ENCODE results near the gene SULT4A1.

DNA sequence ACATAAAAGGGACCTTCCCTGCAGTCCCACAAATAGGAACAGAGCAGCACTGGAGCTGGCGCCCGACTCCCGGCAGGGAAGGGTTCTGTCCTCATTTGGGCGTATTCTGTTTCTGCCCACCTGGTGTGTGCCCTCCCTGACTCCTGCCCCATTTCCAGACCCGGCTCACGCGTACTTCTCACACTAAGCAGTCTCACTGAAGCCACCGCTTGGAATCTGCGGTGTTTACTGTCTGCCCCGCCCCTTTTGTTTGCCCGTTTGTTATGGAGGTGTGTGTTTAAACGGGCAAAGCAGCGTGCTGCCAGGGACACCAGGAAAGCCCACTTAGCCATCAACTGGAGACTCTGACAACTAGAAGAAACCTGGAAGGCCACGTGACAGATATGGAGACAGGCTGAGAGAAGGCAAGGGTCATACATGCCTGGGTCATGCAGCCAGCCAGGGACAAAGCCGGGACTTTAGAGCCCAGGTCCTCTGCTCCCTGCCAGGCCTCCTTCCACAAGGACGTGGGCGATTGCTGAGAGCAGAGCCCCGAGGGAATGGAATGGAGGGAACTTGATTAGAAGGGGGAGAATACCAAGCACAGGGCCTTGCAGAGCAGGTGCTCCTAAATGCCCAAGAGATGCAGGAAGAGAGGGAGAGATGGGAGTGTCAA, 41.5 kb downstream of the SULT4A1 start:
- no peak for TF ChIP-seq RELA (CRISPR knock-in tag; IDR thresholded peaks at IDR 0.05; ENCODE audit: borderline replicate concordance)
- no peak for TF ChIP-seq SMAD3 (CRISPR knock-in tag; IDR thresholded peaks at IDR 0.05; ENCODE audit: borderline replicate concordance)
- TF ChIP-seq, protein P1, sequence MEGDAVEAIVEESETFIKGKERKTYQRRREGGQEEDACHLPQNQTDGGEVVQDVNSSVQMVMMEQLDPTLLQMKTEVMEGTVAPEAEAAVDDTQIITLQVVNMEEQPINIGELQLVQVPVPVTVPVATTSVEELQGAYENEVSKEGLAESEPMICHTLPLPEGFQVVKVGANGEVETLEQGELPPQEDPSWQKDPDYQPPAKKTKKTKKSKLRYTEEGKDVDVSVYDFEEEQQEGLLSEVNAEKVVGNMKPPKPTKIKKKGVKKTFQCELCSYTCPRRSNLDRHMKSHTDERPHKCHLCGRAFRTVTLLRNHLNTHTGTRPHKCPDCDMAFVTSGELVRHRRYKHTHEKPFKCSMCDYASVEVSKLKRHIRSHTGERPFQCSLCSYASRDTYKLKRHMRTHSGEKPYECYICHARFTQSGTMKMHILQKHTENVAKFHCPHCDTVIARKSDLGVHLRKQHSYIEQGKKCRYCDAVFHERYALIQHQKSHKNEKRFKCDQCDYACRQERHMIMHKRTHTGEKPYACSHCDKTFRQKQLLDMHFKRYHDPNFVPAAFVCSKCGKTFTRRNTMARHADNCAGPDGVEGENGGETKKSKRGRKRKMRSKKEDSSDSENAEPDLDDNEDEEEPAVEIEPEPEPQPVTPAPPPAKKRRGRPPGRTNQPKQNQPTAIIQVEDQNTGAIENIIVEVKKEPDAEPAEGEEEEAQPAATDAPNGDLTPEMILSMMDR (IDR thresholded peaks at IDR 0.05), result no peak
- TF ChIP-seq, protein P2, sequence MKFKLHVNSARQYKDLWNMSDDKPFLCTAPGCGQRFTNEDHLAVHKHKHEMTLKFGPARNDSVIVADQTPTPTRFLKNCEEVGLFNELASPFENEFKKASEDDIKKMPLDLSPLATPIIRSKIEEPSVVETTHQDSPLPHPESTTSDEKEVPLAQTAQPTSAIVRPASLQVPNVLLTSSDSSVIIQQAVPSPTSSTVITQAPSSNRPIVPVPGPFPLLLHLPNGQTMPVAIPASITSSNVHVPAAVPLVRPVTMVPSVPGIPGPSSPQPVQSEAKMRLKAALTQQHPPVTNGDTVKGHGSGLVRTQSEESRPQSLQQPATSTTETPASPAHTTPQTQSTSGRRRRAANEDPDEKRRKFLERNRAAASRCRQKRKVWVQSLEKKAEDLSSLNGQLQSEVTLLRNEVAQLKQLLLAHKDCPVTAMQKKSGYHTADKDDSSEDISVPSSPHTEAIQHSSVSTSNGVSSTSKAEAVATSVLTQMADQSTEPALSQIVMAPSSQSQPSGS (CRISPR knock-in tag; IDR thresholded peaks at IDR 0.05; ENCODE audit: borderline replicate concordance, low read depth), result no peak
- TF ChIP-seq, protein P3, sequence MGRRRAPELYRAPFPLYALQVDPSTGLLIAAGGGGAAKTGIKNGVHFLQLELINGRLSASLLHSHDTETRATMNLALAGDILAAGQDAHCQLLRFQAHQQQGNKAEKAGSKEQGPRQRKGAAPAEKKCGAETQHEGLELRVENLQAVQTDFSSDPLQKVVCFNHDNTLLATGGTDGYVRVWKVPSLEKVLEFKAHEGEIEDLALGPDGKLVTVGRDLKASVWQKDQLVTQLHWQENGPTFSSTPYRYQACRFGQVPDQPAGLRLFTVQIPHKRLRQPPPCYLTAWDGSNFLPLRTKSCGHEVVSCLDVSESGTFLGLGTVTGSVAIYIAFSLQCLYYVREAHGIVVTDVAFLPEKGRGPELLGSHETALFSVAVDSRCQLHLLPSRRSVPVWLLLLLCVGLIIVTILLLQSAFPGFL (CRISPR knock-in tag; IDR thresholded peaks at IDR 0.05; ENCODE audit: borderline replicate concordance), result no peak
- no peak for TF ChIP-seq ETV6 (CRISPR knock-in tag; IDR thresholded peaks at IDR 0.05)
- TF ChIP-seq, protein P4, sequence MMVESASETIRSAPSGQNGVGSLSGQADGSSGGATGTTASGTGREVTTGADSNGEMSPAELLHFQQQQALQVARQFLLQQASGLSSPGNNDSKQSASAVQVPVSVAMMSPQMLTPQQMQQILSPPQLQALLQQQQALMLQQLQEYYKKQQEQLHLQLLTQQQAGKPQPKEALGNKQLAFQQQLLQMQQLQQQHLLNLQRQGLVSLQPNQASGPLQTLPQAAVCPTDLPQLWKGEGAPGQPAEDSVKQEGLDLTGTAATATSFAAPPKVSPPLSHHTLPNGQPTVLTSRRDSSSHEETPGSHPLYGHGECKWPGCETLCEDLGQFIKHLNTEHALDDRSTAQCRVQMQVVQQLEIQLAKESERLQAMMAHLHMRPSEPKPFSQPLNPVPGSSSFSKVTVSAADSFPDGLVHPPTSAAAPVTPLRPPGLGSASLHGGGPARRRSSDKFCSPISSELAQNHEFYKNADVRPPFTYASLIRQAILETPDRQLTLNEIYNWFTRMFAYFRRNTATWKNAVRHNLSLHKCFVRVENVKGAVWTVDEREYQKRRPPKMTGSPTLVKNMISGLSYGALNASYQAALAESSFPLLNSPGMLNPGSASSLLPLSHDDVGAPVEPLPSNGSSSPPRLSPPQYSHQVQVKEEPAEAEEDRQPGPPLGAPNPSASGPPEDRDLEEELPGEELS (CRISPR knock-in tag; IDR thresholded peaks at IDR 0.05), result no peak
- TF ChIP-seq, protein P5, sequence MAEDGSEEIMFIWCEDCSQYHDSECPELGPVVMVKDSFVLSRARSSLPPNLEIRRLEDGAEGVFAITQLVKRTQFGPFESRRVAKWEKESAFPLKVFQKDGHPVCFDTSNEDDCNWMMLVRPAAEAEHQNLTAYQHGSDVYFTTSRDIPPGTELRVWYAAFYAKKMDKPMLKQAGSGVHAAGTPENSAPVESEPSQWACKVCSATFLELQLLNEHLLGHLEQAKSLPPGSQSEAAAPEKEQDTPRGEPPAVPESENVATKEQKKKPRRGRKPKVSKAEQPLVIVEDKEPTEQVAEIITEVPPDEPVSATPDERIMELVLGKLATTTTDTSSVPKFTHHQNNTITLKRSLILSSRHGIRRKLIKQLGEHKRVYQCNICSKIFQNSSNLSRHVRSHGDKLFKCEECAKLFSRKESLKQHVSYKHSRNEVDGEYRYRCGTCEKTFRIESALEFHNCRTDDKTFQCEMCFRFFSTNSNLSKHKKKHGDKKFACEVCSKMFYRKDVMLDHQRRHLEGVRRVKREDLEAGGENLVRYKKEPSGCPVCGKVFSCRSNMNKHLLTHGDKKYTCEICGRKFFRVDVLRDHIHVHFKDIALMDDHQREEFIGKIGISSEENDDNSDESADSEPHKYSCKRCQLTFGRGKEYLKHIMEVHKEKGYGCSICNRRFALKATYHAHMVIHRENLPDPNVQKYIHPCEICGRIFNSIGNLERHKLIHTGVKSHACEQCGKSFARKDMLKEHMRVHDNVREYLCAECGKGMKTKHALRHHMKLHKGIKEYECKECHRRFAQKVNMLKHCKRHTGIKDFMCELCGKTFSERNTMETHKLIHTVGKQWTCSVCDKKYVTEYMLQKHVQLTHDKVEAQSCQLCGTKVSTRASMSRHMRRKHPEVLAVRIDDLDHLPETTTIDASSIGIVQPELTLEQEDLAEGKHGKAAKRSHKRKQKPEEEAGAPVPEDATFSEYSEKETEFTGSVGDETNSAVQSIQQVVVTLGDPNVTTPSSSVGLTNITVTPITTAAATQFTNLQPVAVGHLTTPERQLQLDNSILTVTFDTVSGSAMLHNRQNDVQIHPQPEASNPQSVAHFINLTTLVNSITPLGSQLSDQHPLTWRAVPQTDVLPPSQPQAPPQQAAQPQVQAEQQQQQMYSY (CRISPR knock-in tag; IDR thresholded peaks at IDR 0.05), result no peak
- TF ChIP-seq, protein P6, sequence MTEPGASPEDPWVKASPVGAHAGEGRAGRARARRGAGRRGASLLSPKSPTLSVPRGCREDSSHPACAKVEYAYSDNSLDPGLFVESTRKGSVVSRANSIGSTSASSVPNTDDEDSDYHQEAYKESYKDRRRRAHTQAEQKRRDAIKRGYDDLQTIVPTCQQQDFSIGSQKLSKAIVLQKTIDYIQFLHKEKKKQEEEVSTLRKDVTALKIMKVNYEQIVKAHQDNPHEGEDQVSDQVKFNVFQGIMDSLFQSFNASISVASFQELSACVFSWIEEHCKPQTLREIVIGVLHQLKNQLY (CRISPR knock-in tag; IDR thresholded peaks at IDR 0.05), result no peak
- TF ChIP-seq, protein P7, sequence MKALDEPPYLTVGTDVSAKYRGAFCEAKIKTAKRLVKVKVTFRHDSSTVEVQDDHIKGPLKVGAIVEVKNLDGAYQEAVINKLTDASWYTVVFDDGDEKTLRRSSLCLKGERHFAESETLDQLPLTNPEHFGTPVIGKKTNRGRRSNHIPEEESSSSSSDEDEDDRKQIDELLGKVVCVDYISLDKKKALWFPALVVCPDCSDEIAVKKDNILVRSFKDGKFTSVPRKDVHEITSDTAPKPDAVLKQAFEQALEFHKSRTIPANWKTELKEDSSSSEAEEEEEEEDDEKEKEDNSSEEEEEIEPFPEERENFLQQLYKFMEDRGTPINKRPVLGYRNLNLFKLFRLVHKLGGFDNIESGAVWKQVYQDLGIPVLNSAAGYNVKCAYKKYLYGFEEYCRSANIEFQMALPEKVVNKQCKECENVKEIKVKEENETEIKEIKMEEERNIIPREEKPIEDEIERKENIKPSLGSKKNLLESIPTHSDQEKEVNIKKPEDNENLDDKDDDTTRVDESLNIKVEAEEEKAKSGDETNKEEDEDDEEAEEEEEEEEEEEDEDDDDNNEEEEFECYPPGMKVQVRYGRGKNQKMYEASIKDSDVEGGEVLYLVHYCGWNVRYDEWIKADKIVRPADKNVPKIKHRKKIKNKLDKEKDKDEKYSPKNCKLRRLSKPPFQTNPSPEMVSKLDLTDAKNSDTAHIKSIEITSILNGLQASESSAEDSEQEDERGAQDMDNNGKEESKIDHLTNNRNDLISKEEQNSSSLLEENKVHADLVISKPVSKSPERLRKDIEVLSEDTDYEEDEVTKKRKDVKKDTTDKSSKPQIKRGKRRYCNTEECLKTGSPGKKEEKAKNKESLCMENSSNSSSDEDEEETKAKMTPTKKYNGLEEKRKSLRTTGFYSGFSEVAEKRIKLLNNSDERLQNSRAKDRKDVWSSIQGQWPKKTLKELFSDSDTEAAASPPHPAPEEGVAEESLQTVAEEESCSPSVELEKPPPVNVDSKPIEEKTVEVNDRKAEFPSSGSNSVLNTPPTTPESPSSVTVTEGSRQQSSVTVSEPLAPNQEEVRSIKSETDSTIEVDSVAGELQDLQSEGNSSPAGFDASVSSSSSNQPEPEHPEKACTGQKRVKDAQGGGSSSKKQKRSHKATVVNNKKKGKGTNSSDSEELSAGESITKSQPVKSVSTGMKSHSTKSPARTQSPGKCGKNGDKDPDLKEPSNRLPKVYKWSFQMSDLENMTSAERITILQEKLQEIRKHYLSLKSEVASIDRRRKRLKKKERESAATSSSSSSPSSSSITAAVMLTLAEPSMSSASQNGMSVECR (CRISPR knock-in tag; IDR thresholded peaks at IDR 0.05; ENCODE audit: borderline replicate concordance), result no peak
- no peak for TF ChIP-seq NFE2L1 (CRISPR knock-in tag; IDR thresholded peaks at IDR 0.05)

Data from WTC11 (cell line).